Activated T-cell treated with anti-CD3 and anti-CD28 coated beads for 24 hours (primary cell): ENCODE measurements around the gene DYNLRB1.
"Not testable (repeated sequence)": the region's sequence is repeated elsewhere in the genome, so short reads cannot be mapped to it uniquely, and the experiment has no call there.

Experiments
- DNase-seq: peaks from one replicate; pipeline ENCODE4 v3.0.0-alpha.2; 2020; ENCODE audit warnings: low read depth

DYNLRB1 gene

DNA sequence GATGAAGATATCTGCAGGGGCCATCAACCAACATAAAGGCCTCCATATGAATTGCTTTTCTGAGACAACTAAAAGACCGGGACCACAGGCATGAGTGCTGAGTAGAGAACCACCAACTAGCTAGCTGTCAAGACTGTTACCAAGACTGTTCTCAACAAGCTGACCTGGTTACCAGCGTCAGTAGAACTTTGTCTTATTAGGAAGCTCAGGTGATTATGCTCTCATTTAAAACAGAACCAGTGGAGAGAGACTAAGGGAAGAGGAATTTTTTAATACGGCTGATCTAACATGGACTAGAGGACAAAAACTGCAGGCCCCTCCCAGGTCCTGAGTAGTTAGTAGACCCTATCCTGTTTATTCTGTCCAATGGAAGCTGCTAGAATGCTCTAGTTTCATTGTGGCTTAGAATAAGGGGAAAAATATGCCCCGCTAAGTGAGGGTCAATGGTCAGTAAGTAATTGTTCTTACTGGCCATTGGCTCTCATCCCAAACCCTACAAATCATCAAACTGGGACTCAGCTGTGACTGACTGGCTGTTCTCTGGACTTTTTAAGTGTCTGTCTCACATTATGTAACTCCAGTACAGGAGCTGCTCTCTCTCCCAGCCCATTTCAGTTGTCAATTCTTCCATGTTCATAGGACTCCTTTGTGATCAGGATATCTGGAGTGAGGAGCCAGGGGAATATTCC, 3.8 kb upstream of the DYNLRB1 start:
- DNase-seq: no peak

DNA sequence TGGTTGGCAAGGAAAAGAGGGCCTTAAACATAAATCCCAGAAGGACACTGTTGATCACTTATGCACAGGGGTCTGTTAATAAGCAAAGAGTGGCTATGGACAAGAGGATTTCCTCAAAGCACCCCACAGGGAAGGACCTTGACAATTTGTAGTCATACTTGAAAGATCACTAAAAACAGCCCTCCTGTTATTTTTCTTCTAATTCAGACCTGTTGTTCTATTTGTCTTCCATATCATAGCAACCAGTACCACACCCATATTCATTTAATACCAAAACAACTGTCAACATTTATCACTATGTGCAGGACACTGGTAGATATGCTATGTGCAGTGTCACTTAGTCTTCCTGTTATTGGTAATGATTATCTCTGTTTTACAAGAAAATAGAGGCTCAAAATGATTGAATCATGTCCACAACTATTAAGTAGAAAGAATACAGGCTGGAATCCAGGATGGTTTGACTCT, 3.2 kb upstream of the DYNLRB1 start:
- DNase-seq: no peak

DNA sequence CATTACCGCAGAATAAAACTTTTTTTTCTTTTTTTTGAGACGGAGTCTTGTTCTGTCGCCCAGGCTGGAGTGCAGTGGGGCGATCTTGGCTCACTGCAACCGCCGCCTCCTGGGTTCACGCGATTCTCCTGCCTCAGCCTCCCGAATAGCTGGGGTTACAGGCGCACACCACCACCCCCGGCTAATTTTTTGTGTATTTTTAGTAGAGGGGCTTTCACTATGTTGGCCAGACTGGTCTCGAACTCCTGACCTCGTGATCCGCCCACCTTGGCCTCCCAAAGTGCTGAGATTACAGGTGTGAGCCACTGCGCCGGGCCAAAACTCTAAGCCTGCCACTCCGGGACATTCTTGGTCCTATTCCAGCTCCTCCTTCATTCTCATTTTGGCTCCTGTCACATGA, 2.2 kb upstream of the DYNLRB1 start:
- not testable (repeated sequence) for DNase-seq

DNA sequence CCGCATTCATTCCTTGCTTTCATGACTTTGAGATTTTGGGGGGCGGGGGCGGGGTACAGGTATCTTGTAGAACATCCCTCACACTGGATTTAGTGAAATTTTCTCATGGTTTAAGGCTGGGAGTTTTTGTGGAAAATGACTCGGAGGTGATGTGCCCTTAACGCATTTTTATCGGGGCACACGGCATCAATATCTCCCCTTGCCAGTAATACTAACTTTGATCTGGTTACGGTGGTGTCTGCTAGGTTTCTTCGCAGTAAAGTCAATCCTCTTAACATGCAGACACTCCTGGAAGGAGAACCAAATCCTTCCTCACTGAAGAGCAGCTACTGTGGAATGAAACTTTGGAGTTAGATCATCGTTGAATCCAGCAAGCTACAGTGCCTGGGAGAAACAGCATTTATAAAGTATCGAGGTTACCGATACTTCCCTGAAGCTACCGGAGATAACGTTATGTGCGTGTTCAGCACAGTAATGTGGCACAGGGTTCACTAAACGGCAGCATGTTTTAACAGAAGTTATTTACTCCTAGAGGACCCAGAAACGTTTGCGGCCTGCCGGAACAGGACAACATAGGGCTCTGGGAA, 1.2 kb upstream of the DYNLRB1 start:
- no peak for DNase-seq

DNA sequence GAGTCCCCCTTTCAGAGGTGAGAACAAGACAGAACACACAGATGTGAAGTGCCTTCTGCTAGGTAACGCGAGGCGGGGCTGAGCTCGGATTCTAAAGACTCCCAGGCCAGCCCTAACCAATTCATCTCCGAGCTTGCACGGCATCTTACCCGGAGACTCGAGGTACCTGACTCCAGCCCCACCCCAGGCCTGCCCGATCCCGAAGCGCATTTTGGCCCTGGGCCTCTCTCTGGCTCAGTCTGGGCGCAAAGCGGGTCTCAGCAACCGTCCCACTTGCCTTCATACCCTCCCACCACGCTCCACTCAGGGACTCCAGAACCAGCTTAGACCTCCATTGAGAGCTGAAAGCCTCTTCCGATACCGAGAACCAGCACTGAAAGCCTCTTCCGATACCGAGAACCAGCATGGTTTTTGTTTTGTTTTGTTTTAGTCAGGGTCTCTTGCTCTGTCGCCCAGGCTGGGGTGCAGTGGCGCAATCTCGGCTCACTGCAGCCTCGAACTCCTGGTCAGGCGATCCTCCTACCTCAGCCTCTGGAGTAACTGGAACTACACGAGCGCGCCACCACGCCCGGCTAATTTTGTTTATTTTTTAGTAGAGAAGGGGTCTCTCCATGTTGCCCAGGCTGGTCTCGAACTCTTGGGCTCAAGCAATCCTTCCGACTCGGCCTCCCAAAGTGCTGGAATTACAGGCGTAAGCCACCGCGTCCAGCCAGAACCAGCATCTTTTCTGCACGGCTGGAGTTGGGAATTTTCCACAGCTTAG, 557 bp upstream of the DYNLRB1 start:
- DNase-seq: peak; percentile 63

DNA sequence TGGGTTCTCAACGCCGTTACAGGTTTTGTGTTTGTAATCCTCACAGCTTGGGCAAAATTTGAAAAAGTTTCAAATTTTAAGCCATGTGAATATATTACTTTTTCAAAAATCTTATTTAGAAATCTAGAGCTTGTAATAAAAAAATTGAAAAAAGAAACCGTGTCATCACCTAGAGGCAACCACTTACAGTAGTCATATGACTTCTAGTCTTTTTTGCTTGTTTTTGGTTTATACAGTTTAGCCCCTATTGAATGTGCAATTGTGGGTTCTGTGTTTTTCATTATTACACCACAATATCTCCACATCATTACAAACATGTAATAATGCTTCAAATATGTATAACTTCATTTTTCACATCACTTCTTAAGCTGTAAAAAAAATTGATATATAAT, 888 bp downstream of the DYNLRB1 start:
- no peak for DNase-seq

DNA sequence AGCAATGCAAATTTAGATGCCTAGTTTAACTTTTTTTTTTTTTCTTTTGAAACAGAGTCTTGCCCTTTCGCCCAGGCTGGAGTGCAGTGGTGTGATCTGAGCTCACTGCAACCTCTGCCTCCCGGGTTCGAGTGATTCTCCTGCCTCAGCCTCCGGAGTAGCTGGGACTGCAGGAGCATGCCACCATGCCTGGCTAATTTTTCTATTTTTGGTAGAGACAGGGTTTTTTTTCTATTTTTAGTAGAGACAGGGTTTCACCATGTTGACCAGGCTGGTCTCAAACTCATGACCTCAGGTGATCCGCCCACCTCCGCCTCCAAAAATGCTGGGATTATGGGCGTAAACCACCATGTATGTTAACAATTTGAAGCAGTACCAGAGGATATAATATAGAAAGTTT, 2.6 kb downstream of the DYNLRB1 start:
- DNase-seq: not testable (repeated sequence)

DNA sequence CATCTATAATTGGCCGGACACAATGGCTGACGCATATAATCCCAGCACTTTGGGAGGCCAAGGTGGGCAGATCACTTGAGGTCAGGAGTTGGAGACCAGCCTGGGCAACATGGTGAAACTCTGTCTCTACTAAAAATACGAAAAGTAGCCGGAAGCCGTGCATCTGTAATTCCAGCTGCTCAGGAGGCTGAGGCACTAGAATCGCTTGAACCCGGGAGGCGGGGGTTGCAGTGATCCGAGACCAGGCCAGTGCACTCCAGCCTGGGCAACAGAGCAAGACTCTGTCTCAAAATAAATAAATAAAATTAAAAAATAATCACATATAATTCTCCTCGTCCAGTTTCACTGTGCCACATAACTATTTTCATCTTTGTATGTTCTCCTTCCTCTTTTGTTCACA, 3.6 kb downstream of the DYNLRB1 start:
- not testable (repeated sequence) for DNase-seq

DNA sequence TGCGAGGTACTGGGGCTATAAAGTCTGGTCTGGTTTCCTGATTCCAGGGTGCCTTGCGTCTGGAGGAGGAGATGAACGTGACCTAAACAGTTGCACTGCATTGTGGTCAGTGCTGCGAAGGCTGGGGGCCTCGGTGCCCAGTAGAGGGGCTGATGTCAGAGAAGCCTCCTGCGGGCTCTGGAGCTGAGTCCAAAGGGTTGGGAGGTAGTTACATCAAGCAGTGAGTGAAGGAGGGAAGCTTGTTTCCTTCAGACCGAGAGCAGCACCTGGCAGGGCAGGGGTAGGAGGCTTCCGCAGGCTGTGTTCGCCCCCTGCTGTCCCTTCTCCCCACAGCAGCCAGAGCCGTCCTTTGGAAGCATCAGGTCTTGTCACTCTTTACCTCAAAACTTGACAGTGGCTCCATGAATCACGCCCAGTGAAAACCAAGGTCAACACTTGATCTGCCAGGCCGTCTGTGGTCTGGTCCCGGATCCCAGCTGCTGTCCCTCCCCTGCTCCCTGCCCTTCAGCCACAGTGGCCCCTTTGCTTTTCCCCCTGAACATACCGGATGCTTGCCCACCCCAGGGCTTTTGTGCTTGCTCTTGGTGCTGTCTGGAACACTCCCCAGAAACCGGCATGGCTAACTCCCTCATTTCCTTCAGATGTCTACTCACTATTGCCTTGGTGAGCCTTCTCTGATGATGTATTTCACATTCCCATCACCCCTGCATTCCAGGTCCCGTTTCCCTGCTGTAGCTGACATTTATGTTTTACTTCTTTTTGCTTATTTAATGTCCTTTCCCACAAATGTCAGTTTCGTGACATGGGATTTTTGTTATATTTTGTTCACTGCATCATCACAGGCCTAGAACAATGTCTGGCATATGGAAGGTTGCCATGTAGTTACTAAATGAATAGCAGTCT, 7.0 kb downstream of the DYNLRB1 start:
- peak; percentile 40 for DNase-seq

DNA sequence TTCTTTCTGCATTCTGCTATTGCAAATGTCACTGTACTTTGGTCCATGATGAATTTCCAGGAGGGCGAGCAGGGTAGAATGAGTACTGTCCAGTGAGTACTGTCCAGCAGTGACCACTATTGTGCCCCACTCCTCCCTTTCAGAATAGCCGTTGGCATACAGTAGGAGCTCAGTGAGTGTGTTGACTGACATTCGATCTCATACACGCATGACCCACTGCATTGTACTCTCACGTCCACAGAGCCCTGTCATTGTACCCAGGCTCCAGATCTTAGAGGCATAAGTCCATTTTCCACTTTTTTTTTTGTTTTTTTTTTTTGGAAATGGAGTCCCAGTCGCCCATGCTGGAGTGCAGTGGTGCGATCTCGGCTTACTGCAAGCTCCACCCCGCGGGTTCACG, 8.2 kb downstream of the DYNLRB1 start:
- no peak for DNase-seq

DNA sequence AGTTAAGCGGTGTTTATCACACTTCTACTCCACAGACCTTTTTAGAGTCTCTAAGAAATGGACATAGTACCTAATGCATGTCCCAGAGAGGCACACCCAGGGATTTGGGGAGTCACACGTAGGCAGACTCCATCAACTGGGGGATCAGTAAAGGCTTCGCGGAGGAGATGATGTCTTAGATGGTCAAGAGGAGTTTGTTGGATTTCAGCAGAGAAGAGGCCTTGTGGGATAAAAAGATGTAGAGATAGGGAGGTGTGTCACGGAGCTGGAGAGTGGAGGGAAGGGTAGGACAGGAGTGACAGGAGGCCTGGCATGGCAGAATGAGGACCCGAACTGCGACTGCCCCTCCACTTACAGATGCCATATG, 9.1 kb downstream of the DYNLRB1 start:
- no peak for DNase-seq

DNA sequence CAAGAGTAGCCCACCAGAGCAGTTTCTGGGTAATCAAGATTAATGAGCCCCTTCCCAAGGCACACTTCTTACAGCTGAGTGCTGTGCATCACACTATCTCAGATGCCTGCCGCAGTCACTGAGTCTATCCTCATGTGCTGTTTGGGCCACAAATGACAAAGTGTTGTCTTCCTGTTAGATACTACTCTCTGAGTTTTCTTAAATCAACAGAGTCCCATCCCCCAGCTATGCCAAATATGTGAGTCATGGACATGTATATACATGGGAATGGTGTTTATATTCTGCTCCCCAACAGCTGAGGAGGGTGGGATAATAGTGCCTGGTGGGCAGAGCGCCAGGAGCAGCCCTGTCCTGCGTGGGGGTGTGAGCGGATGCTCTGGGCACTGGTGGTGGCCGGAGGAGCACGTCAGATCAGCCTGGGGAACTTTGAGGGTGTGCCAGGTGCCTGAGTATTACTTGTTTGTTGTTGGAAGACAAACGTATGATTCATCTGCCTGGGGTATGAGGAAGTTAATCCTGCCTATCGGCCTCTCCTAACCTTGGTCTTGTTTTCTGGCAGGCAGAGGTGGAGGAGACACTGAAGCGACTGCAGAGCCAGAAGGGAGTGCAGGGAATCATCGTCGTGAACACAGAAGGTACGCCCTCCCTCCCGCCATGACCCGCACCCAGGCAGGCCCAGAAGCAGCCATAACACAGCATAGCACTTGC, 9.6 kb downstream of the DYNLRB1 start:
- DNase-seq: no peak

DNA sequence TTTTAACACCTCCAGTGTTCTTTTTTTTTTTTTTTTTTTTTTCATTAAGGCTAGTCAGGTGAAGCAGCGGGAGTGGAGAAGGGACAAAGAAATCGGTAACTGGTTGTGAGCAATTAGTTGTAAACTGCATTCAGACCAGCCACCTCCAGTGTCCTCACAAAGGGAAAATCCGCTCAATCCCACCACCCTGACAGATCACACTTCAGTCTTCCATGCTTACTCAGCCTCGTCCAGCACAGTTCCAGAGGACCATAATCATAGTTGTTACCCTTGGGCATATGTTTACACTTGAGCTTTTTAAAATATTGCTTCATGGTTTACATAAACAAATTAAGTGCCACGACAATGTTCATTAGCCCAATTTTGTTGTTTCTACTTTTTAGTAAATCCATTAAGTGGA, 10.2 kb downstream of the DYNLRB1 start:
- no peak for DNase-seq

DNA sequence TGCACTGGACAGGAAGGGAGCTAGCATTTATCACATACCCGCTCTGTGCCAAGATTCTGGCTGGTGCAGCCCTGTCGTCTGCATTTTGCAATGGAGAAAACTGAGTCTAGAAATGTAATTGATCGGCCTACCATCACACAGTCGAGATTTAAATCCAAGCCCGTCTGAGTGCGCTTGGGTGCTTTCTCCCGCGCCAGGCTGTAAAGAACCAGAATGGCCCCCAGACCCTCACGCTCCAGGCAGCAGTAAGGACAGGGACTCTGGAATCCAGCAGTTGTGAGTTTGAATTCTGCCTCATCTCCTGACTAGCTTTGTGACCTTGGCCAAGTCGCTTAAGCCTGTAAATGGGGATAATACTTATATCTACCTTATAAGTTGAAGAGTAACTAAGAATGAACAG, 10.8 kb downstream of the DYNLRB1 start:
- DNase-seq: no peak

DNA sequence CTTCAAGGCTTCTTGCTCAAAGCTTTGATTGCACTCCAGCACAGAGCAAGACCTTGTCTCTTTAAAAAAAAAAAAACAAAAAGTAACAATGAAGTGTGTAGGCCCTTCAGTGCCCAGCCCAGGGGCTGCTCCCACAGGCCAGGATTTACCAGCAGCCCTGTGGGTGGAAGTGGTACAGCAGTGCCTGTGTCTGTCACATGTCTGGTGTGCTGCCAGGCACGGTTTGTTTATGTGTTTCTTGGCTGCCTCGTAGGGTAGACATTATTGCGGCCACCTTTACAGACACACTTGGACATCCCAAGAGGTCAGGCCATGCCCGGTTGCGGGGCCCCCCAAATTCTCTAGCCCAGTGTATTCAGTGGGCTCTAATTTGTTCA, 12.7 kb downstream of the DYNLRB1 start:
- no peak for DNase-seq

DNA sequence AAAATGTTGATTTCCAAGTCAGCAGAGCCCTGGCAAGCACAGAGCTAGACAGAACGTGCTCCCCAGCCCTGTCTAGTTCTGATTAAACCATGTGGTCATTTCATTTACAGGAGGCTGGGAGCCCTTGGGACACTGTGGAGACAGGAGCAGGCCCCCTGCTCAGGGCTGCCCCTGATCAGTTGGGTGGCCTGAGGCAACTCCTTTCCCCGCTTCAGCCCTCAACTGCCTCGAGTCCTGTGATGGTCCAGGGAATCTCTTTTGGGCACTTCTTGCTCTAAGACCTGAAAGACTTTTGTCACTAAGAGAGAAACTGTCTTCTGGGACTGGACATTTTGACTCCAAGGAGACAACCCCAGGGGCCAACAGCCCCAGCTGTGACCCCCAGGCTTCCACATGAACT, 13.5 kb downstream of the DYNLRB1 start:
- no peak for DNase-seq

DNA sequence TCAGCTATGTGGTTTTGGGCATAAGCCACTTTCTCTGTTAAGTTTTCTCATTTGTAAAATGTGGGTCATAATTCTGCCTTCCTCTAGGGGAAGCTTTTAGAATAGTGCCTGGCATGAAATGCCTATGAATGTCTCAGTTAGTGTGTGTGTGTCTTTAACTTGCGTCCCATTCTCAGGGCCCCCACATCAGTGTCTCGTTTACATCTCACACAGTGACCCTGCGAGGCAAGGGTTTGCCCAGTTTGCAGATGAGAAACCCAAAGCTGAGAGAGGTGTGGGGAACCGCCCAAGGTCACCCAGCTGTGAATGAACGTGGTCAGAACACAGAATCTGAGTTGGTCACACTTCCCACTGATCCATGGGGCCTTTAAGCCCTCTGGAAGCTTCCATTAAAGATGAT, 14.1 kb downstream of the DYNLRB1 start:
- DNase-seq: no peak

DNA sequence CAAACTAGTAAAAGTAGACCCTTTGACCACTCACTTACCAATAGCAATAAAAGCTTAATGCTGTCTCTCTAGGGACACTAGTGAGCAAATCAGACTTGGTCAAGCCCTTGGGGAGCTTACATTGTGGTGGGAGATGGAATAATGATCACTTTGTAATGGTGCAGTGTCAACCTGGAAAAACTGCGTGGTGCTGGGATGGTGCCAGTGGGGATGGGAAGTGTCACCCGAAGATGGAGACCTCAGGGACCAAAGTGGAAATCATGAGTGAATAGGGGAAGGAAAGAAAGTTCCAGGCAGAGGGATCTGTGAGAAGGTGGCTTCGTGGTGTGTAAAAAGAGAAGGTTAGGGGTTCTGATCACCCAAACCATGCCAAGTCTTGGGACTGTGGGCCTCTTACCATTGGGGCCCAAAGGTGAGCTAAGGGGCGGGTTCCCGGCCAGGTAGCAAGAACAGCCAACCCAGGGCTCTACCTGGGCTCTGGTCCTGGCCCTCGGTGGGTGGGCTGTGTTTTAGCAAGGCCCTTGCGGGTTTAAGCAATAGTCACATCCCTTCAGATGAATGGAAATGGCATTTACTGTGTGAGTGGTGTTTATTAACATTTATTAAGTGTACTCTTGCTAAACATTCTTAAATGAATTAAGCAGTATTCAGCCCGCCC, 15.5 kb downstream of the DYNLRB1 start:
- no peak for DNase-seq

DNA sequence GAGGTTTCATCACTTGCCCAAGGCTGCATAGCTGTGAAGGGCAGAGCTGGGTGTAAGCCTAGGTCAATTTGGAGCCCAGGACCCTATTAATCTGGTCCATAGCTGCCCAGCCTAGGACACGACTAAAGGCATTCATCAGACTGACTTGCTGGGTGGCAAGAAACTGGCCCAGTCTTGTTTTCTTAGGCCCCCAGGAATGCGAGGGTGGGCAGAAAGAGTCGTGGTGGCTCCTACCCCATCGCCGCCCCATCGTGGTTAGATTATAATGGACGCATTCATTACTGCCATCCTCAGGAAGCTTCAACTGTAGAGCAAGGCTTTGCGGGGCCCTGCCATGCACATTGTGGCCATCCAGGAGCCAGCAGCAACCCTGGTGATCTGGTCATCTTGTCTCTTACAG, 16.1 kb downstream of the DYNLRB1 start:
- no peak for DNase-seq

DNA sequence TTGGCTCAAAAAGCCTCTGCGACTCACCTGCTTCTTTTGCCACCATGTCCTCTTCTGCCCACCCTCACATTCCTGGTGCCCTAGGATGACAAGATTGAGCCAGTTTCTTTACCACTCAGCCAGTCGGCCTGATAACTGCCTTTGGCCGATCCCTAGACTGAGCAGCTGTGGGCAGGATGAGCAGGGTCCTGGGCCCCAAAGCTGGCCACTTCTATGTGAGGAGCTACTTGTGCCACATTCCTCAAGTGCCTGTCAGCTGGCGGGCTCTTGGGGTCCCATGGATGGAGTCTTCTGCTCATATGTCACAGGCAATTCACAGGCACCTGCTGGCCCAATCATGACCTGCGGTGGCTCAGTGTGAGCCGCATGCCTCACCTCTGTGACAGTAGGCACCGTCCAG, 16.5 kb downstream of the DYNLRB1 start:
- DNase-seq: no peak
